Heart right ventricle (tissue), 16 donors: ENCODE measurements around the gene FBXO21. TPM values are rescaled to one million over a fixed set of nuclear protein-coding genes. Genes with fewer than 3 reads are reported as not detected.
A peak's percentile ranks its signal among the peaks of the same experiment; 100 is the strongest.

Source experiments
- ATAC-seq, 8 donors: fragments of 200-7000 bp; cut with Tn5 transposase; one replicate each; pipeline ENCODE4 v1.9.1; 2020; ENCODE audit warnings: mild to moderate bottlenecking in 8 of 8, moderate library complexity in 8 of 8, moderate number of reproducible peaks in 1 of 8
- DNase-seq, 2 donors: peaks; one replicate each; pipeline ENCODE4 v3.0.0-alpha.2; 2020
- H3K27ac ChIP-seq, 10 donors: fragments of 200-600 bp; sonication (generic) in 2 of 10; one replicate each; pipeline versions ENCODE4 v1.5.0 to v1.8.0; 2020 to 2022; ENCODE audit warnings: mild to moderate bottlenecking in 3 of 10
- H3K27me3 ChIP-seq, 7 donors: fragments of 200-600 bp; one replicate each; pipeline ENCODE4 v1.8.0; 2021 to 2022; ENCODE audit warnings: mild to moderate bottlenecking in 2 of 7
- H3K36me3 ChIP-seq, 9 donors: fragments of 200-600 bp; sonication (generic) in 1 of 9; one replicate each; pipeline versions ENCODE4 v1.5.0 to v1.8.0; 2020 to 2022; ENCODE audit warnings: mild to moderate bottlenecking in 2 of 9
- H3K4me1 ChIP-seq, 9 donors: fragments of 200-600 bp; sonication (generic) in 1 of 9; one replicate each; pipeline versions ENCODE4 v1.5.0 to v1.8.0; 2020 to 2022; ENCODE audit warnings: mild to moderate bottlenecking in 4 of 9
- H3K4me3 ChIP-seq, 10 donors: fragments of 200-600 bp; sonication (generic) in 2 of 10; one replicate each; pipeline versions ENCODE4 v1.5.0 to v1.8.0; 2020 to 2022; ENCODE audit warnings: mild to moderate bottlenecking in 7 of 10, moderate library complexity in 2 of 10
- H3K9me3 ChIP-seq, 11 donors: fragments of 200-600 bp in 10 of 11; sonication (generic) in 2 of 11; one replicate each; pipeline versions ENCODE4 v1.5.0 to v1.8.0; 2013 to 2022; ENCODE audit warnings: mild to moderate bottlenecking in 2 of 11, control low read depth in 1 of 11, moderate library complexity in 1 of 11
- WGBS, 2 donors: extraction: QIAGEN DNeasy Blood & Tissue Kit; methylation state at CpG; one replicate each; pipeline ENCODE4 v1.1.7; 2013; ENCODE audit warnings: inconsistent platforms in 1 of 2; 5-methylcytosine and 5-hydroxymethylcytosine counted together
- intact Hi-C, 10 donors: fragments of 100-400 bp; cut with DNase I; formaldehyde crosslinking; loops; one replicate each; pipeline versions ENCODE4 v1.11.1 to v1.14.2; 2022
- polyA plus RNA-seq, 2 donors: library from polyadenylated mRNA; stranded (reverse); fragments of 200-250 nt; gene quantifications; one replicate each; pipeline ENCODE4 v1.2.3, GENCODE V29; 2013
- total RNA-seq, 10 donors: library from RNA; stranded (reverse); fragmentation: NEBNext Ultra II Directional in 3 of 10; extraction: Animal tissue kit (Norgen Biotek cat#: 25700) in 3 of 10; gene quantifications; one replicate each; pipeline versions ENCODE4 v1.2.1 to v1.2.4, GENCODE V29; 2021 to 2023
- TF ChIP-seq, protein P1 (sequence below), 9 donors: fragments of 200-600 bp; sonication (generic) in 2 of 9; IDR thresholded peaks; one replicate each; pipeline versions ENCODE4 v1.5.0 to v1.8.0; 2021 to 2022; ENCODE audit warnings: antibody characterized with exemption in 9 of 9, mild to moderate bottlenecking in 5 of 9, moderate library complexity in 1 of 9
- donor health status: Arrhythmogenic right ventricular cardiomyopathy.
- donor health status: ischemic (EF 13 %, LVEDD 7.1; RV severe dilation, severe dysfunction).
- donor health status: healthy with polysubstance abuse.
- donor health status: DM: no; HTN: yes; CAD: no.
- donor health status: DM: no; HTN: no; CAD: no.
- donor health status: ischemic (EF 25% LVEDD 6.9; RV normal size, moderate dysfunction).
- donor health status: ischemic (EF 25% LVEDD 5.7; RV mildly dilated, moderate dysfunction).
- donor health status: healthy.
- donor health status: DM: yes; HTN: yes; CAD: no.
- donor health status: Ischemic cardiomyopathy.
- donor health status: ischemic (EF 35%, LVEDD 5.7; RV mildly dilated, moderate dysfunction).
- donor health status: nonischemic (EF 11% LVEDD 7.7; RV severe dilation, severe dysfunction).
- donor health status: DM: yes; HTN: yes; CAD: no.
- donor health status: PGD.
- donor health status: ischemic (EF 29% LVEDD 5.4; RV normal size, mild dysfunction).
- donor health status: nonischemic (EF 23%, LVEDD 6.1; RV moderate dilation, normal function).

The FBXO21 gene
- total and polyA plus RNA-seq, 12 donors, result 10.2 to 75.1 (median 47.6) TPM

DNA sequence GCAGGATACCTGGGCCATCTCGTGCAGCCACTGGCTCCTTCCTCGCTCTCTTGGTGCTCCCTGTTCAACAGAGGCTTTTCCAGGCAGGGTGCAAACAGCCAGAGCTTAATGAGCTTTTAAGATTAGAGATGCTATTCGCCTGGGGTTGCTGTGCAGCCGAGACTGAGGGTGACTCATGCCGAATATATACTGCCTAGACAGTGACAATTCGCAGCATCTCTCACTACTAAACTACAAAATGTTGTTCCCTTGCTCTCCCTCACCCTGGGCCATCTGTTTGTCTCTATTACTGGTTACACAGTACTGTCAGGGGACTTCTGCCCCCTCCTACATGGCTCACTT, 65.0 kb downstream of the FBXO21 start:
- intact Hi-C loops, result loop anchor here in 1 of 10 donors (10.0 kb wide), 1 partner anchor 420 kb away; no protein-coding TSS in a partner anchor

DNA sequence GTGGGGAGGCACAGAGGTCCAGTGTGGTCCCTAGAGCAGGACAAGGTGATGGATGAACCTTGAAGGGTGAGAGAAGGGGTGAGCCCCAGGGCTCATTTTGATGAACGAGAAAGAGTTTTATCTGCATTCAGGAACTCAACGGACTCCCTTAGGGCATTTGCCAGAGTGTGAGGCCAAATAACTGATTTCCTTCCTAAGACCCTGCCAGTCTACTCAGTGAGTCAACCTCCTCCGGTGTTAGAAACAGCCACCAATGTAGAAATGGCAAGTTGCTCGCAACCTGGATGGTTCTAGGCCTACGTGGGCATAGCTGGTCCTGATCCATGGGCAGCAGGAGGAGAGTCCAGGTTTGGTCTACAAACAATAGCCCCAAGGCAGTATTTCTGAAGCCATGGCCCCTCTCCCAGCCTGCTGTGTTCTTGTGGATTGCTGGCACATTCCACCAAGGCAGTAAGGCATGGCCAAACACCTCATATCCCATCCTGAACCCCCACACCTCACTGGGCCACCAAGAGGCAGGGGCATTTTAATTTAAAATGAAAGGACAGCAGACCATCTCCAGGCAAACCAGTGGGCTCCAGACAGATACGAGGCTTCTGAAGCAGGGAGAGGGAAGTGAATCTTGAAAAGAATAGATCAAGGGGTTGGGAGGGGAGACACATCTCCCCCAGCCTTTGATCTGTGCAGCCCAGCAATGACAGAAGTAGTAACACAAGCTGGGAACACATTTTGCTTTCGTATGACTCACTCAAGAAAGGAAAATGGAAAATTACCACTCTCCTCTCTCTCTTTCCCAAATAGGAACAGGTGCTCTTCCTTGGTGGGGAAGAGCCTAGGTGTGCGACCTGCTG, 65.6 kb downstream of the FBXO21 start:
- Histone ChIP-seq H3K4me1 (peaks cover 0 to 34% (median 13%) of the 10 kb centered on the region in 9 donors), H3K36me3 (no peaks in the 10 kb centered on the region), H3K27ac (no peak overlapping the region), H3K27me3 (no peaks in the 10 kb centered on the region), H3K4me3 (no peak overlapping the region), H3K9me3 (peaks cover 0 to 16% (median 0%) of the 10 kb centered on the region in 11 donors)
- ATAC-seq (no peak), DNase-seq (no peak)
- 80 to 83% methylated on average over 8 of the region's 8 CpGs for WGBS, 2 donors
- TF ChIP-seq, protein P1, sequence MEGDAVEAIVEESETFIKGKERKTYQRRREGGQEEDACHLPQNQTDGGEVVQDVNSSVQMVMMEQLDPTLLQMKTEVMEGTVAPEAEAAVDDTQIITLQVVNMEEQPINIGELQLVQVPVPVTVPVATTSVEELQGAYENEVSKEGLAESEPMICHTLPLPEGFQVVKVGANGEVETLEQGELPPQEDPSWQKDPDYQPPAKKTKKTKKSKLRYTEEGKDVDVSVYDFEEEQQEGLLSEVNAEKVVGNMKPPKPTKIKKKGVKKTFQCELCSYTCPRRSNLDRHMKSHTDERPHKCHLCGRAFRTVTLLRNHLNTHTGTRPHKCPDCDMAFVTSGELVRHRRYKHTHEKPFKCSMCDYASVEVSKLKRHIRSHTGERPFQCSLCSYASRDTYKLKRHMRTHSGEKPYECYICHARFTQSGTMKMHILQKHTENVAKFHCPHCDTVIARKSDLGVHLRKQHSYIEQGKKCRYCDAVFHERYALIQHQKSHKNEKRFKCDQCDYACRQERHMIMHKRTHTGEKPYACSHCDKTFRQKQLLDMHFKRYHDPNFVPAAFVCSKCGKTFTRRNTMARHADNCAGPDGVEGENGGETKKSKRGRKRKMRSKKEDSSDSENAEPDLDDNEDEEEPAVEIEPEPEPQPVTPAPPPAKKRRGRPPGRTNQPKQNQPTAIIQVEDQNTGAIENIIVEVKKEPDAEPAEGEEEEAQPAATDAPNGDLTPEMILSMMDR (IDR thresholded peaks at IDR 0.05), result no peak
- intact Hi-C loops, result loop anchor here in 1 of 10 donors (10.0 kb wide), 1 partner anchor 420 kb away; no protein-coding TSS in a partner anchor

More for the DNA sequence above, 65.0 kb downstream of the FBXO21 start:
- Histone ChIP-seq H3K4me3 (no peak overlapping the region), H3K4me1 (peaks cover 0 to 28% (median 13%) of the 10 kb centered on the region in 9 donors), H3K9me3 (peaks cover 0 to 16% (median 0%) of the 10 kb centered on the region in 11 donors), H3K36me3 (no peaks in the 10 kb centered on the region), H3K27ac (no peak overlapping the region), H3K27me3 (no peaks in the 10 kb centered on the region)
- ATAC-seq (no peak), DNase-seq (no peak)
- WGBS, 2 donors, result 57 to 75% methylated on average over 6 of the region's 6 CpGs
- TF ChIP-seq, protein P1 (IDR thresholded peaks at IDR 0.05), result no peak

DNA sequence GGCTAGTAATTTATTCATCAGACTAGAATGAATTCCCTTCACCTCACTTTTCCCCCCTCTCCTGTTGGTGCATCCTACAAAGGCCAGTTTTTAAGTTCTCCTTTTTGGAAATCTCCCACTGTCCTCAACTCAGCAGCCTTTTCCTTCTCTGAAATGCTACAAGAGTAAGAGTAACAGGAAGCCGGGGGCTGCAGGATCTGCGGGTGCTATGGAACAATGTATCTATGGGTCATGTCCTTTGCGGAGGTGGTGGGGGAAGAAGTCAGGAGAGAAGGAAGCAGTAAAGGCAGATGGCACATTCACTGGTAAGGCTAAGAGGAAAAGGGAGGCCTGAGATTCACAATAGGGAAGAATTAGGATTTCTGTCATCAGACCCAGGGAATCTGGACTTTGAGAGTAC, 68.8 kb downstream of the FBXO21 start:
- TF ChIP-seq, protein P1 (IDR thresholded peaks at IDR 0.05), result no peak
- ATAC-seq (peak in 1 of 8 donors; percentile 18), DNase-seq (no peak)
- Histone ChIP-seq H3K27ac (peak overlapping the region in 4 of 10 donors; percentile 16 to 69 (median 42)), H3K27me3 (no peaks in the 10 kb centered on the region), H3K9me3 (peaks cover 0 to 3% (median 0%) of the 10 kb centered on the region in 11 donors), H3K36me3 (no peaks in the 10 kb centered on the region), H3K4me1 (peaks cover 10 to 57% (median 30%) of the 10 kb centered on the region in 9 donors), H3K4me3 (no peak overlapping the region)
- 51 to 53% methylated on average over 3 of the region's 3 CpGs for WGBS, 2 donors
- intact Hi-C loops, result loop anchor here in 2 of 10 donors (2.0 to 10.0 kb wide), 2 partner anchors 97 to 417 kb away; no protein-coding TSS in a partner anchor

DNA sequence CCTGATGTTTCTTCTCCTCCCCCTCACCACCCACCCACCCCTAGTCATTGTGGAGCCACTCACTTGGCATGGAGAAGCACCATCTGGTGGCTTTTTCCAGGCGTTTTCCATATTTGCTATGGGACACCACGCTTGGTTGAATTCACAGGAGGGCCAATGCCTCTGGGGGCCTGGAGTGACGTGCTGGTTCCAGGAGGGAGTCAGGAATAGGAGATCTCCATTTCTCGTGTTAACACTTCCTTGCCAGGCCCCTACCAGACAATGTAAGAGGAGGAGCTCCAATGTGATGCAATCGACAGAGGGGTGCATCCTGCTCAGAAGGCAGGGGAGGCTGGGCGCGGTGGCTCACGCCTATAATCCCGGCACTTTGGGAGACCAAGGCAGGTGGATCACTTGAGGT, 69.5 kb downstream of the FBXO21 start:
- TF ChIP-seq, protein P1 (IDR thresholded peaks at IDR 0.05), result no peak
- H3K27ac ChIP-seq, result peak overlapping the region in 1 of 10 donors; percentile 3
- H3K4me1 ChIP-seq, result peaks cover 10 to 57% (median 30%) of the 10 kb centered on the region in 9 donors
- no peak overlapping the region for H3K4me3 ChIP-seq
- peak in 1 of 2 donors; percentile 35 for DNase-seq
- no peaks in the 10 kb centered on the region for H3K27me3 ChIP-seq
- 60 to 64% methylated on average over 9 of the region's 9 CpGs for WGBS, 2 donors
- intact Hi-C loops, result loop anchor here in 2 of 10 donors (2.0 to 10.0 kb wide), 2 partner anchors 96 to 416 kb away; no protein-coding TSS in a partner anchor
- peaks cover 0 to 3% (median 0%) of the 10 kb centered on the region in 11 donors for H3K9me3 ChIP-seq
- no peaks in the 10 kb centered on the region for H3K36me3 ChIP-seq
- ATAC-seq, result peak in 4 of 8 donors; percentile 23 to 64 (median 52)
